ENCODE data around the gene RNF212B. TPM values are rescaled to one million over a fixed set of nuclear protein-coding genes. Genes with fewer than 3 reads are reported as not detected.

RNF212B gene
- total and polyA plus RNA-seq, 8 donors: 0.40 to 1.1 (median 1.1) TPM; not detected in 5

- H3K36me3 ChIP-seq: no peaks in the 10 kb centered on the region
- TF ChIP-seq POLR2AphosphoS5 (IDR thresholded peaks at IDR 0.05) (no peak), EP300 (IDR thresholded peaks at IDR 0.05) (no peak), POLR2A (IDR thresholded peaks at IDR 0.05) (no peak)
- TF ChIP-seq, protein P1, sequence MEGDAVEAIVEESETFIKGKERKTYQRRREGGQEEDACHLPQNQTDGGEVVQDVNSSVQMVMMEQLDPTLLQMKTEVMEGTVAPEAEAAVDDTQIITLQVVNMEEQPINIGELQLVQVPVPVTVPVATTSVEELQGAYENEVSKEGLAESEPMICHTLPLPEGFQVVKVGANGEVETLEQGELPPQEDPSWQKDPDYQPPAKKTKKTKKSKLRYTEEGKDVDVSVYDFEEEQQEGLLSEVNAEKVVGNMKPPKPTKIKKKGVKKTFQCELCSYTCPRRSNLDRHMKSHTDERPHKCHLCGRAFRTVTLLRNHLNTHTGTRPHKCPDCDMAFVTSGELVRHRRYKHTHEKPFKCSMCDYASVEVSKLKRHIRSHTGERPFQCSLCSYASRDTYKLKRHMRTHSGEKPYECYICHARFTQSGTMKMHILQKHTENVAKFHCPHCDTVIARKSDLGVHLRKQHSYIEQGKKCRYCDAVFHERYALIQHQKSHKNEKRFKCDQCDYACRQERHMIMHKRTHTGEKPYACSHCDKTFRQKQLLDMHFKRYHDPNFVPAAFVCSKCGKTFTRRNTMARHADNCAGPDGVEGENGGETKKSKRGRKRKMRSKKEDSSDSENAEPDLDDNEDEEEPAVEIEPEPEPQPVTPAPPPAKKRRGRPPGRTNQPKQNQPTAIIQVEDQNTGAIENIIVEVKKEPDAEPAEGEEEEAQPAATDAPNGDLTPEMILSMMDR (IDR thresholded peaks at IDR 0.05): no peak
- no peak overlapping the region for H3K4me3 ChIP-seq
- intact Hi-C loops (cut with DNase I; ENCODE audit: low total_unique reads): no loop called here
- no peak for DNase-seq
- no peak overlapping the region for H3K27ac ChIP-seq
- 52 to 75% (median 62%) methylated on average over 3 of the region's 3 CpGs for WGBS, 5 donors
- peaks cover 0 to 4% (median 0%) of the 10 kb centered on the region in 4 donors for H3K4me1 ChIP-seq
- H3K27me3 ChIP-seq: no peaks in the 10 kb centered on the region
- H3K9me3 ChIP-seq: no peaks in the 10 kb centered on the region
These were observed 14.3 kb downstream of the RNF212B start for GRCh38 chr14:23252006-23252405.

- TF ChIP-seq POLR2AphosphoS5 (IDR thresholded peaks at IDR 0.05) (no peak), EP300 (IDR thresholded peaks at IDR 0.05) (no peak), POLR2A (IDR thresholded peaks at IDR 0.05) (no peak)
- TF ChIP-seq, protein P1 (IDR thresholded peaks at IDR 0.05): no peak
- intact Hi-C loops (cut with DNase I; ENCODE audit: low total_unique reads): no loop called here
- Histone ChIP-seq H3K4me1 (peaks cover 0 to 10% (median 2%) of the 10 kb centered on the region in 4 donors), H3K27me3 (no peaks in the 10 kb centered on the region), H3K36me3 (no peaks in the 10 kb centered on the region), H3K27ac (no peak overlapping the region), H3K4me3 (no peak overlapping the region), H3K9me3 (no peaks in the 10 kb centered on the region)
- DNase-seq: no peak
- WGBS, 5 donors: 50 to 63% (median 56%) methylated on average over 4 of the region's 4 CpGs
These were observed 14.9 kb downstream of the RNF212B start for GRCh38 chr14:23252420-23253333.

DNA sequence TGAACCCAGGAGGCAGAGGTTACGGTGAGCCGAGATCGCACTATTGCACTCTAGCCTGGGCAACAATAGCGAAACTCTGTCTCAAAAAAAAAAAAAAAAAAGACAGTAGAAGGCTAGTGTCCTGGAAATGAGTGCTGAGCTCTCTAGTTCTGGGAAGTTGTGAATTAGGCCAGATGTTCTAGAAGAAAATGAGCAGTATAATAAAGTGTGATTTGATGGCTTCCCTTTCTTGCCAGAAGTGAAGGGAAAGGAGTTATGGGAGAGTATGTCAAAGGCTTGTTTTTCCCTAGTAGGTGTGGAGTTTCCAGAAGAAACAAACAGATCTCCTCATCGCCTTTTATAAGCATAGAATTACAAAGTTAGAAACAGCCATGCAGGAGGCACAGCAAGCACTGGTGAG lies 20.5 kb downstream of the RNF212B start:
- TF ChIP-seq, protein P1 (IDR thresholded peaks at IDR 0.05): no peak
- TF ChIP-seq EP300 (IDR thresholded peaks at IDR 0.05): no peak
- no peak for TF ChIP-seq POLR2AphosphoS5 (IDR thresholded peaks at IDR 0.05)
- TF ChIP-seq POLR2A (IDR thresholded peaks at IDR 0.05): no peak
- peaks cover 0 to 6% (median 2%) of the 10 kb centered on the region in 4 donors for H3K4me1 ChIP-seq
- 91 to 95% (median 94%) methylated on average over 5 of the region's 5 CpGs for WGBS, 5 donors
- no peaks in the 10 kb centered on the region for H3K9me3 ChIP-seq
- no peak for DNase-seq
- H3K4me3 ChIP-seq: no peak overlapping the region
- no peaks in the 10 kb centered on the region for H3K36me3 ChIP-seq
- no peak overlapping the region for H3K27ac ChIP-seq
- intact Hi-C loops (cut with DNase I; ENCODE audit: low total_unique reads): no loop called here
- peaks cover 0 to 6% (median 0%) of the 10 kb centered on the region in 3 donors for H3K27me3 ChIP-seq

GRCh38 chr14:23259426-23259825 lies 21.7 kb downstream of the RNF212B start:
- Histone ChIP-seq H3K27me3 (peaks cover 0 to 6% (median 0%) of the 10 kb centered on the region in 3 donors), H3K4me1 (peaks cover 0 to 6% (median 2%) of the 10 kb centered on the region in 4 donors), H3K27ac (no peak overlapping the region), H3K4me3 (no peak overlapping the region), H3K9me3 (no peaks in the 10 kb centered on the region), H3K36me3 (no peaks in the 10 kb centered on the region)
- intact Hi-C loops (cut with DNase I; ENCODE audit: low total_unique reads): no loop called here
- DNase-seq: no peak
- no peak for TF ChIP-seq EP300 (IDR thresholded peaks at IDR 0.05)
- no peak for TF ChIP-seq POLR2AphosphoS5 (IDR thresholded peaks at IDR 0.05)
- no peak for TF ChIP-seq POLR2A (IDR thresholded peaks at IDR 0.05)
- TF ChIP-seq, protein P1 (IDR thresholded peaks at IDR 0.05): no peak
